ENCODE results near the gene FLVCR1. TPM values are rescaled to one million over a fixed set of nuclear protein-coding genes. Genes with fewer than 3 reads are reported as not detected.
"Not testable (repeated sequence)": the region's sequence is repeated elsewhere in the genome, so short reads cannot be mapped to it uniquely, and the experiment has no call there.

Gene FLVCR1
- polyA plus RNA-seq, 1 donor from 2014 or later = 3.4 TPM

GRCh38 chr1:212879947-212880690 lies 22.0 kb downstream of the FLVCR1 start:
- no peaks in the 10 kb centered on the region for H3K4me1 Mint-ChIP-seq
- H3K9me3 Mint-ChIP-seq = no peaks in the 10 kb centered on the region
- peaks cover 10% of the 10 kb centered on the region for H3K36me3 Mint-ChIP-seq
- no peak overlapping the region for H3K27ac Mint-ChIP-seq
- no peaks in the 10 kb centered on the region for H3K27me3 Mint-ChIP-seq
- no peak overlapping the region for H3K4me3 Mint-ChIP-seq

DNA sequence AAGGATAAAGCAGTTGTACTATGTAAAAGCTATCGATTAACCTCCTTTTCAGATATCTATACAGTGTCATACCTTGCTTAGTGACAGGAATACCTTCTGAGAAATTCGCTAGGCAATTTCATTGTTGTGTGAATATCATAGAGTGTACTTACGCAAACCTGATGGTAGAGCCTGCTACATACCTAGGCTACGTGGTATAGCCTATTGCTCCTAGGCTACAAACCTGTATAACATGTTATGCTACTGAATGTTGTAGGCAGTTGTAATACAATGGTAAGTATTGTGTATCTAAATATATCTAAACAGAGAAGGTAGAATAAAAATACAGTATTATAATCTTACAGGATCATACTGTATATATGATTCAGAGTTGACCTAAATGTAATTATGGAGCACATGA lies 26.5 kb downstream of the FLVCR1 start:
- Mint-ChIP-seq H3K4me3 (no peak overlapping the region), H3K36me3 (peaks cover 13% of the 10 kb centered on the region), H3K4me1 (no peaks in the 10 kb centered on the region), H3K27ac (no peak overlapping the region), H3K27me3 (no peaks in the 10 kb centered on the region), H3K9me3 (no peaks in the 10 kb centered on the region)

DNA sequence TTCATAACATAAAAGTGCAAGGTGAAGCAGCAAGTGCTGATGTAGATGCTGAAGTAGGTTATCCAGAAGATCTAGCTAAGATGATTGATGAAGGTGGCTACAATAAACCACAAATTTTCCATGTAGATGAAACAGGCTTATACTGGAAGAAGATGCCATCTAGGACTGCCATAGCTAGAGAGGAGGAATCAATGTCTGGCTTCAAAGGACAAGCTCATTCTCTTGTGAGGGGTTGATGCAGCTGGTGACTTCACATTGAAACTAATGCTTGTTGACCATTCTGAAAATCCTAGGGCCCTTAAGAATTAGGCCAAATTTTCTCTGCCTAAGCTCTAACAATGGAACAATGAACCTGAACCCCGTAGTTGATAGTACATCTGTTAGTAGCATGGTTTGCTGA lies 34.0 kb downstream of the FLVCR1 start:
- Mint-ChIP-seq H3K27ac (no peak overlapping the region), H3K36me3 (peaks cover 28% of the 10 kb centered on the region), H3K4me1 (no peaks in the 10 kb centered on the region), H3K4me3 (no peak overlapping the region), H3K9me3 (no peaks in the 10 kb centered on the region), H3K27me3 (no peaks in the 10 kb centered on the region)

DNA sequence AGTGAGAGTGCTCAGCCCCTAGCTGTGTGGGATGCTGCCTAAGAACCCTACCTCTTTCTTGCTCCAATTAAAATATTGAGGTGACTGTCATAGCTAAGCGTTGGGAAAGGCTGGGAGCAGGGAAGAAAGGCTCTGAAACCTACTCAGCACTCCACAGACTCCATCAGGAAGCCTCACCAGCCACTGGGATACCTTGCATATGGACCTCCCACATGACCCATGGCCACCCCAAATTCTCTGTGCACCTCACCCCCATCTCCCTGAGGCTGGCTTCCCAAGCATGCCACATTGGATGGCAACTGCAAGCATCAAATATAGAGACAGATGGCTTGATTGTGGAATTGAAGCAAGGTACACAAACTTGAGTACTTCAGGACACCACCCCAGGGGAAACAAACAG lies 41.8 kb downstream of the FLVCR1 start:
- peaks cover 3 to 25% (median 16%) of the 10 kb centered on the region in 3 donors for H3K9me3 Mint-ChIP-seq
- H3K4me3 Mint-ChIP-seq = peak overlapping the region in 1 of 4 donors; percentile 39
- peaks cover 12% of the 10 kb centered on the region for H3K36me3 Mint-ChIP-seq
- no peaks in the 10 kb centered on the region for H3K4me1 Mint-ChIP-seq
- no peak overlapping the region for H3K27ac Mint-ChIP-seq
- H3K27me3 Mint-ChIP-seq = no peaks in the 10 kb centered on the region

- Mint-ChIP-seq H3K4me1 (no peaks in the 10 kb centered on the region), H3K9me3 (peaks cover 5 to 28% (median 16%) of the 10 kb centered on the region in 3 donors), H3K27me3 (no peaks in the 10 kb centered on the region), H3K27ac (no peak overlapping the region), H3K36me3 (peaks cover 8% of the 10 kb centered on the region), H3K4me3 (no peak overlapping the region)
Observed at GRCh38 chr1:212901290-212901689, 43.2 kb downstream of the FLVCR1 start.

DNA sequence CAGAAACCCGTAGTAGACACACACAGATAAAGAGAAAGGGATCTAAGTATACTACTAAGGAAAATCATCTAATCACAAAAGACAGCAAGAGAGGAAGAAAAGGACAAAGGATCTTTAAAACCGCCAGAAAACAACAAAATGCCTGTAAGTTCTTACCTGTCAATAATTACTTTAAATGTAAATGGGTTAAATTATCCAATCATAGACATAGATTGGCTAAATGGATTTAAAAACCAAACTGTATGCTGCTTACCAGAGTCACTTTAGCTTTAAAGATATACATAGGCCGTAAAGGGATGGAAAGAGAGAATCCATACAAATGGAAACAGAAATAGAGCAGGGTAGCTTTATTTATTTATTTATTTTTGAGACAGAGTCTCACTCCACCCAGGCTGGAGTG lies 44.0 kb downstream of the FLVCR1 start:
- H3K4me3 Mint-ChIP-seq = no peak overlapping the region
- H3K9me3 Mint-ChIP-seq = peaks cover 5 to 28% (median 16%) of the 10 kb centered on the region in 3 donors
- peaks cover 7% of the 10 kb centered on the region for H3K36me3 Mint-ChIP-seq
- H3K27me3 Mint-ChIP-seq = no peaks in the 10 kb centered on the region
- H3K27ac Mint-ChIP-seq = no peak overlapping the region
- H3K4me1 Mint-ChIP-seq = no peaks in the 10 kb centered on the region

DNA sequence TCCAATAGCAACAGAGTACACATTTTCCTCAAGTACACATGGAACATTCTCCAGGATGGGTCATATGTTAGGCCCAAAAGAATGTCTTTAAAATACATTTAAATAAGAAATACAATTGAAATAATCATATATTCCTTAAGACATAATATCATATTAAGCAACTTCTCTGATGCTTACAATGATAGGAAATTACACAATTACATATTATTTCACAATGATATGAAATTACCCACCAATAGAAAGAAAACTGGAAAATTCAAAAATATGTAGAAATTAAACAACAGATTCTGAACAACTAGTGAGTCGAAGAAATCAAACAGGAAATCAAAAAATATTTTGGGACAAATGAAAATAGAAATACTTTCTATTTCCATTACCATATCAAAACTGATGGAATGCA lies 45.6 kb downstream of the FLVCR1 start:
- Mint-ChIP-seq H3K4me1 (no peaks in the 10 kb centered on the region), H3K36me3 (no peaks in the 10 kb centered on the region), H3K9me3 (peaks cover 5 to 24% (median 17%) of the 10 kb centered on the region in 3 donors), H3K27ac (no peak overlapping the region), H3K27me3 (no peaks in the 10 kb centered on the region), H3K4me3 (no peak overlapping the region)

- not testable (repeated sequence) for H3K27ac Mint-ChIP-seq, H3K9me3 Mint-ChIP-seq, H3K4me1 Mint-ChIP-seq, H3K27me3 Mint-ChIP-seq, H3K36me3 Mint-ChIP-seq, H3K4me3 Mint-ChIP-seq
Observed at GRCh38 chr1:212908071-212908470, 50.0 kb downstream of the FLVCR1 start.

DNA sequence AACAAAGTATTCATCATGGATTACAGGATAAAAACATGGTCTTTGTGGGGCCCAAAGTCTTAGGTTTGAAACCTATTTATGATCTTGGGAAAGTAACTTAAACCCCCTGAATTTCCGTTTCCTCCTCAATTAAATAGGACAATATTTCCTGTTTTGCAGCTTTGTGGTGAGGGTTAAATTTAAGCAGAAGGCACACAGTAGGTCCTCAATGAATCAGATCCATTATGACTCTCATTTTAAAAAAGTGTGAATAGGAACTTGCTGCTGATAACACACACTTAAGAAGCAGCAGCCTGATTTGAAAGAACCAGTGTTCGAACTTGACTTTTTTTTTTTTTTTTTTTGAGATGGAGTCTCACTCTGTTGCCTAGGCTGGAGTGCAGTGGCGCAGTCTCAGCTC lies 50.9 kb downstream of the FLVCR1 start:
- peaks cover 2 to 3% (median 2%) of the 10 kb centered on the region in 3 donors for H3K9me3 Mint-ChIP-seq
- H3K4me1 Mint-ChIP-seq = no peaks in the 10 kb centered on the region
- no peaks in the 10 kb centered on the region for H3K27me3 Mint-ChIP-seq
- no peaks in the 10 kb centered on the region for H3K36me3 Mint-ChIP-seq
- H3K27ac Mint-ChIP-seq = no peak overlapping the region
- H3K4me3 Mint-ChIP-seq = no peak overlapping the region

GRCh38 chr1:212909652-212910063 lies 51.6 kb downstream of the FLVCR1 start:
- no peaks in the 10 kb centered on the region for H3K36me3 Mint-ChIP-seq
- no peak overlapping the region for H3K4me3 Mint-ChIP-seq
- no peak overlapping the region for H3K27ac Mint-ChIP-seq
- peaks cover 2 to 3% (median 2%) of the 10 kb centered on the region in 3 donors for H3K9me3 Mint-ChIP-seq
- H3K4me1 Mint-ChIP-seq = no peaks in the 10 kb centered on the region
- no peaks in the 10 kb centered on the region for H3K27me3 Mint-ChIP-seq

DNA sequence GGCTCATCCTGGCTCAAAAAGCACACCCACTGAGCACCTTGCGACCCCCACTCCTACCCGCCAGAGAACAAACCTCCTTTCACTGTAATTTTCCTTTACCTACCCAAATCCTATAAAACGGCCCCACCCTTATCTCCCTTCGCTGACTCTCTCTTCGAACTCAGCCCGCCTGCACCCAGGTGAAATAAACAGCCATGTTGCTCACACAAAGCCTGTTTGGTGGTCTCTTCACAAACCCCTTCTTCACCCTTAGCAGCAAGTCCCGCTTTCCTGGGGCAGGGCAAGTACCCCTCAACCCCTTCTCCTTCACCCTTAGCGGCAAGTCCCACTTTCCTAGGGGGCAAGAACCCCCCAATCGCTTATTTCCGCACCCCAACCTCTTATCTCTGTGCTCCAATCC lies 52.1 kb downstream of the FLVCR1 start:
- not testable (repeated sequence) for H3K9me3 Mint-ChIP-seq

GRCh38 chr1:212913638-212914037 lies 55.6 kb downstream of the FLVCR1 start:
- not testable (repeated sequence) for H3K36me3 Mint-ChIP-seq, H3K4me1 Mint-ChIP-seq, H3K4me3 Mint-ChIP-seq, H3K9me3 Mint-ChIP-seq, H3K27ac Mint-ChIP-seq
- peaks cover 10% of the 10 kb centered on the region for H3K27me3 Mint-ChIP-seq

More for the DNA sequence above, 52.1 kb downstream of the FLVCR1 start:
- not testable (repeated sequence) for H3K27me3 Mint-ChIP-seq, H3K27ac Mint-ChIP-seq, H3K4me3 Mint-ChIP-seq, H3K4me1 Mint-ChIP-seq, H3K36me3 Mint-ChIP-seq

DNA sequence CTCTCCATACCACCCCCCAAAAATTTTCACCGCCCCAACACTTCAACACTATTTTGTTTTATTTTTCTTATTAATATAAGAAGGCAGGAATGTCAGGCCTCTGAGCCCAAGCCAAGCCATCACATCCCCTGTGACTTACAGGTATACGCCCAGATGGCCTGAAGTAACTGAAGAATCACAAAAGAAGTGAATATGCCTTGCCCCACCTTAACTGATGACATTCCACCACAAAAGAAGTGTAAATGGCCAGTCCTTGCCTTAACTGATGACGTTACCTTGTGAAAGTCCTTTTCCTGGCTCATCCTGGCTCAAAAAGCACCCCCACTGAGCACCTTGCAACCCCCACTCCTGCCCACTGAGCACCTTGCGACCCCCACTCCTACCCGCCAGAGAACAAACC lies 56.0 kb downstream of the FLVCR1 start:
- H3K4me1 Mint-ChIP-seq, H3K4me3 Mint-ChIP-seq, H3K27ac Mint-ChIP-seq, H3K36me3 Mint-ChIP-seq, H3K9me3 Mint-ChIP-seq: not testable (repeated sequence)
- H3K27me3 Mint-ChIP-seq = peaks cover 10% of the 10 kb centered on the region

DNA sequence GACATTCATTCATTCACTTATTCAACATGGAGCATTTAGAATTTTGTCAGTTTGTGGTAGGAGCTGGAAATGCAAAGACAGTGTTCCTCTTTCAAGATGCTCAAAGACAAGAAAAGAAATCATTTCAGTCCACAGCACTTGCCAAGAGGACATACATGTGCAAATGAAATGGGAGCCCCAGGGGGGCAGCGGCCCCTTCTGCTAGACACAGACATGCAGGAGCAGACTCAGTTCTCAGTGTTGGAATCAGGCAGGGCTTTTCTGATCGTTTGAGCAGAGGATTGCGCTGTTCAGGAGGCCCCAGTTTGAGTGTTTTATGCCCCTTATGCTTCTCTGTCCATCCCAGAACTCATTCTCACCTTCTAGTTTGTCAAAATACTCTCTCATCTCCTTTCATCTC lies 56.7 kb downstream of the FLVCR1 start:
- Mint-ChIP-seq H3K9me3 (no peaks in the 10 kb centered on the region), H3K36me3 (peaks cover 2% of the 10 kb centered on the region), H3K27me3 (peaks cover 10% of the 10 kb centered on the region), H3K4me3 (no peak overlapping the region), H3K4me1 (no peaks in the 10 kb centered on the region), H3K27ac (no peak overlapping the region)

- peak overlapping the region in 1 of 4 donors; percentile 24 for H3K4me3 Mint-ChIP-seq
Observed at GRCh38 chr1:212915245-212916091, 57.4 kb downstream of the FLVCR1 start.

More at GRCh38 chr1:212915245-212916091, 57.4 kb downstream of the FLVCR1 start:
- no peaks in the 10 kb centered on the region for H3K4me1 Mint-ChIP-seq
- H3K9me3 Mint-ChIP-seq = no peaks in the 10 kb centered on the region
- H3K27me3 Mint-ChIP-seq = peaks cover 10% of the 10 kb centered on the region
- no peak overlapping the region for H3K27ac Mint-ChIP-seq
- H3K36me3 Mint-ChIP-seq = peaks cover 2% of the 10 kb centered on the region
